PC-3 (cell line): Measurements from ENCODE around the gene ATG7. TPM values are rescaled to one million over a fixed set of nuclear protein-coding genes. Genes with fewer than 3 reads are reported as not detected.
A peak's percentile ranks its signal among the peaks of the same experiment; 100 is the strongest.

Experiments used
- ATAC-seq: fragments of 200-7000 bp; cut with Tn5 transposase; 2 replicates; pipeline ENCODE4 v1.9.1; 2020; ENCODE audit warnings: mild to moderate bottlenecking, moderate library complexity
- BruUV-seq: library from RNA; stranded (reverse); fragments of 400-500 nt; replicated peaks from 2 replicates; lab custom pipeline; 2021; lab: Mats Ljungman, UMichigan
- CTCF ChIA-PET: fragments of 300-600 bp; sonication (Branson Sonifier 250); formaldehyde crosslinking; loops from one replicate; lab custom pipeline; 2022; ENCODE audit warnings: antibody characterized with exemption; lab: Charles Lee
- POLR2A ChIA-PET: fragments of 300-600 bp; sonication (Branson Sonifier 250); formaldehyde crosslinking; loops from one replicate; lab custom pipeline; 2022; ENCODE audit warnings: antibody characterized with exemption; ENCODE audit not compliant: unreplicated experiment; lab: Charles Lee
- DNase-seq: peaks from one replicate; pipeline ENCODE4 v3.0.0-alpha.2; 2015
- H2AFZ ChIP-seq: fragments of 300-600 bp; sonication (generic); 2 replicates; pipeline ENCODE4 v1.6.0; 2016; ENCODE audit warnings: antibody characterized with exemption, low read length
- H3F3A ChIP-seq: fragments of 300-600 bp; sonication (generic); one replicate; pipeline ENCODE4 v1.6.0; 2017; ENCODE audit warnings: antibody characterized with exemption, low read length, control low read depth, mild to moderate bottlenecking; ENCODE audit not compliant: unreplicated experiment
- H3K27ac ChIP-seq: fragments of 300-600 bp; sonication (generic); 2 replicates; pipeline ENCODE4 v1.5.1; 2016; ENCODE audit warnings: mild to moderate bottlenecking, low read length
- H3K27me3 ChIP-seq: fragments of 300-600 bp; sonication (generic); 2 replicates; pipeline ENCODE4 v1.6.1; 2016; ENCODE audit warnings: low read length, mixed read lengths
- H3K36me3 ChIP-seq: fragments of 300-600 bp; sonication (generic); 2 replicates; pipeline ENCODE4 v1.6.1; 2016; ENCODE audit warnings: low read depth, mixed run types, low read length, mixed read lengths
- H3K4me1 ChIP-seq: fragments of 300-600 bp; sonication (generic); 2 replicates; pipeline ENCODE4 v1.5.1; 2016; ENCODE audit warnings: low read length; ENCODE audit not compliant: insufficient read depth
- H3K4me2 ChIP-seq: fragments of 300-600 bp; sonication (generic); 2 replicates; pipeline ENCODE4 v1.6.0; 2016; ENCODE audit warnings: low read length
- H3K4me3 ChIP-seq: fragments of 300-600 bp; sonication (generic); 2 replicates; pipeline ENCODE4 v1.5.1; 2016; ENCODE audit warnings: mild to moderate bottlenecking, low read length, mixed read lengths
- H3K79me2 ChIP-seq: fragments of 300-600 bp; sonication (generic); 2 replicates; pipeline ENCODE4 v1.6.1; 2017; ENCODE audit warnings: low read length, mixed read lengths
- H3K9ac ChIP-seq: fragments of 300-600 bp; sonication (generic); 2 replicates; pipeline ENCODE4 v1.6.0; 2016; ENCODE audit warnings: mild to moderate bottlenecking, low read length
- H3K9me2 ChIP-seq: fragments of 300-600 bp; sonication (generic); replicated peaks from 2 replicates; pipeline ENCODE4 v1.6.1; 2016; ENCODE audit warnings: mixed run types, low read length, mixed read lengths
- H3K9me3 ChIP-seq: fragments of 300-600 bp; sonication (generic); 2 replicates; pipeline ENCODE4 v1.6.1; 2016; ENCODE audit warnings: low read length, mixed read lengths
- H4K20me1 ChIP-seq: fragments of 300-600 bp; sonication (generic); 2 replicates; pipeline ENCODE4 v1.6.1; 2016; ENCODE audit warnings: low read length, mixed read lengths
- EZH2 ChIP-seq: fragments of 300-600 bp; sonication (generic); IDR thresholded peaks from one replicate; pipeline ENCODE4 v1.6.1; 2017; ENCODE audit warnings: antibody characterized with exemption, mild to moderate bottlenecking, low read length; ENCODE audit not compliant: unreplicated experiment
- EZH2phosphoT487 ChIP-seq: fragments of 300-600 bp; sonication (generic); IDR thresholded peaks from 2 replicates; pipeline ENCODE4 v1.6.1; 2018; ENCODE audit warnings: mild to moderate bottlenecking, antibody characterized with exemption, low read length, borderline replicate concordance
- intact Hi-C: fragments of 100-400 bp; cut with micrococcal nuclease; formaldehyde crosslinking; loops from 2 replicates; pipeline ENCODE4 v1.9.0; 2023
- total RNA-seq: library from RNA; depleted of rRNA; stranded (reverse); fragments of >200 nt; gene quantifications from 2 replicates; pipeline ENCODE4 v1.2.3, GENCODE V29; 2014
- TF ChIP-seq, protein P1 (sequence below): fragments of 300-600 bp; sonication (generic); conservative IDR thresholded peaks from 2 replicates; pipeline ENCODE4 v1.5.1; 2017; ENCODE audit warnings: antibody characterized with exemption, low read depth, mild to moderate bottlenecking, low read length

ATG7 gene
- total RNA-seq, 1 experiment from 2014 or later, result 36.5 TPM

DNA sequence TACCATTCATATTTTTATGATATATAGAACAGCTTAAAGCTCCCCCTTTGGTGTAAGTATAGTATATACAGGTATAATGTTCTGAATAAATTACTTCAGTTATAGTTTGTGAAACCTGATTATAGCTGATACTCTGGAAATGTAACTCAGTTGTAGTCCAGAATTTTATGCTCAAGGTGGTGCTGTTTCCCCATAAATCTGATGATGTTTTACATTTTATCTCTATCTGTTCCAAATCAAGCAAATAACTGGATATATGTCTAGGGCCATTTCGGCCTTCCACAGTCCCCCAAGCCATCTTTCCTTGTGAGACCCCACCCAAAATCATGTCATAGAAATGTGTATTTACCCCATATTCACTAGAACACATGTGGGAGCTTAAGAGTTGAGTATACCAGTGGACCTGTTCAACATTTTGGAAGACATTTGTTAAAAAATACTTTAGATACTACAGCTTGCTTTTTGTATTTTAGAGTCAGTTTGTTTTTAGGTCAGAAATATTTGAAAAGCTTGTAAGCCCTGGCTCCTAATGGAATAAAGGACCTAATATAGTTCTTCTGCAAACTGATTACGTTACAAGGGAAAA, 107.1 kb downstream of the ATG7 start:
- ATAC-seq (peak; percentile 73), DNase-seq (peak; percentile 79)
- no TSS peak for BruUV-seq
- Histone ChIP-seq H4K20me1 (no peaks in the 10 kb centered on the region), H3K9me2 (no peaks in the 10 kb centered on the region), H3F3A (no peaks in the 10 kb centered on the region), H3K36me3 (peaks cover 11% of the 10 kb centered on the region; the same call in 1 of the 2 replicates), H3K27me3 (no peaks in the 10 kb centered on the region), H3K79me2 (no peaks in the 10 kb centered on the region), H2AFZ (no peak overlapping the region), H3K9ac (no peak overlapping the region), H3K4me1 (no peaks in the 10 kb centered on the region), H3K9me3 (no peaks in the 10 kb centered on the region), H3K4me3 (no peak overlapping the region), H3K27ac (no peak overlapping the region), H3K4me2 (no peak overlapping the region)
- intact Hi-C loops, result loop anchor here (1.0 to 5.0 kb wide), 5 partner anchors 143 to 456 kb away; no protein-coding TSS in a partner anchor
- ChIA-PET CTCF (interaction anchor here (0.6 to 1.1 kb wide), 6 partner anchors 159 to 1903 kb away, joined by 3 to 15 read pairs (median 4); no protein-coding TSS in a partner anchor), POLR2A (no interaction called here)
- TF ChIP-seq, protein P1, sequence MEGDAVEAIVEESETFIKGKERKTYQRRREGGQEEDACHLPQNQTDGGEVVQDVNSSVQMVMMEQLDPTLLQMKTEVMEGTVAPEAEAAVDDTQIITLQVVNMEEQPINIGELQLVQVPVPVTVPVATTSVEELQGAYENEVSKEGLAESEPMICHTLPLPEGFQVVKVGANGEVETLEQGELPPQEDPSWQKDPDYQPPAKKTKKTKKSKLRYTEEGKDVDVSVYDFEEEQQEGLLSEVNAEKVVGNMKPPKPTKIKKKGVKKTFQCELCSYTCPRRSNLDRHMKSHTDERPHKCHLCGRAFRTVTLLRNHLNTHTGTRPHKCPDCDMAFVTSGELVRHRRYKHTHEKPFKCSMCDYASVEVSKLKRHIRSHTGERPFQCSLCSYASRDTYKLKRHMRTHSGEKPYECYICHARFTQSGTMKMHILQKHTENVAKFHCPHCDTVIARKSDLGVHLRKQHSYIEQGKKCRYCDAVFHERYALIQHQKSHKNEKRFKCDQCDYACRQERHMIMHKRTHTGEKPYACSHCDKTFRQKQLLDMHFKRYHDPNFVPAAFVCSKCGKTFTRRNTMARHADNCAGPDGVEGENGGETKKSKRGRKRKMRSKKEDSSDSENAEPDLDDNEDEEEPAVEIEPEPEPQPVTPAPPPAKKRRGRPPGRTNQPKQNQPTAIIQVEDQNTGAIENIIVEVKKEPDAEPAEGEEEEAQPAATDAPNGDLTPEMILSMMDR, result peak; percentile 86
- TF ChIP-seq EZH2phosphoT487, result no peak

DNA sequence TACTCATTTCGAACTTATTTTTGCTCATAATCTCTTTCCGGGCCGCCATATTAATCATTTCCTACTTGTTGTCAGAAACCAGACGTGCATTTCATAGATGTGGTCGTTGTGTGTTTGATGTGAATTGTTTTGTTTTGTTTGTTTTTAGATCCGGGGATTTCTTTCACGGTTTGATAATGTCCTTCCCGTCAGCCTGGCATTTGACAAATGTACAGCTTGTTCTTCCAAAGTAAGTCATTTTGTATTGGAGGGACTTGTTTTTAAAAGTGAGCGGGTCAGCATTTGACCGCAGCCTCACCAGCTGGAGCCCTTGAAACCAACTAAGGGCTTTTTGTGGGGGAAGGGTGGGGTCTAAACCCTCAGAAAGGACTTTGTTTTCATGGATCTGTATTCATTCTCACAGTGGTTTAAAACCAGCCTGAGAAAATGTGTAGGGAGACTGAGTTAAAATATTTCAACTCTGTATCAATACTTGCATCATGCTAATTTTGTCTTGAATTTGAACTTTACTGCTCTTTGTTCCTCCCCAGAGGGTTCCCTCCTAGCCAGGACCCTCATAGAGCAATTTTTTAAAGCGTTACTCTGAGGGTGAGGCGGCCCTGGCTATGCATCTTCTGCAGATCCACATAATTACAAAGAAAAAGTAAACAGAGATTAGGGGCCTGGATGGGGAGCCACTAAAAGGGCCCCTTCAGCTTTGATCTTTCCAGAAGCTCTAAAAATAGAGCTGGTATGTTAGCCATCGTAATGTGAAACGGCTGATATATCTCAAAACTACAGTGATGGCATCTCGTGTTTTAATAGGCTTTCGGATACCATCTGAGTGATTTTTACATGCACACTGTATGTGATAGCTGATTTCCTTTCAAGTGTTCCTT, 107.9 kb downstream of the ATG7 start:
- Histone ChIP-seq H3K9ac (no peak overlapping the region), H3K4me3 (no peak overlapping the region), H3K4me1 (no peaks in the 10 kb centered on the region), H4K20me1 (no peaks in the 10 kb centered on the region), H3K27ac (no peak overlapping the region), H3K4me2 (no peak overlapping the region), H3K9me2 (no peaks in the 10 kb centered on the region), H3K36me3 (peaks cover 11% of the 10 kb centered on the region; the same call in 1 of the 2 replicates), H3K27me3 (no peaks in the 10 kb centered on the region), H3K79me2 (no peaks in the 10 kb centered on the region), H3K9me3 (no peaks in the 10 kb centered on the region), H3F3A (no peaks in the 10 kb centered on the region), H2AFZ (no peak overlapping the region)
- POLR2A ChIA-PET, result no interaction called here
- ATAC-seq, result no peak
- BruUV-seq, result no TSS peak
- intact Hi-C loops, result loop anchor here (1.0 to 5.0 kb wide), 5 partner anchors 142 to 455 kb away; no protein-coding TSS in a partner anchor
- TF ChIP-seq, protein P1, result no peak
- no peak for TF ChIP-seq EZH2
- TF ChIP-seq EZH2phosphoT487, result no peak
- CTCF ChIA-PET, result interaction anchor here (0.6 to 1.1 kb wide), 3 partner anchors 158 to 1903 kb away, joined by 3 to 15 read pairs (median 6); no protein-coding TSS in a partner anchor
- no peak for DNase-seq
